GM12878 (cell line): ENCODE data around the gene PHEX. TPM values are rescaled to one million over a fixed set of nuclear protein-coding genes. Genes with fewer than 3 reads are reported as not detected.

ENCODE experiments used
- ATAC-seq: fragments of 200-7000 bp; cut with Tn5 transposase; 3 replicates; pipeline ENCODE4 v1.9.1; 2020; ENCODE audit warnings: mild to moderate bottlenecking, moderate library complexity
- BruUV-seq: library from RNA; stranded (reverse); fragments of 400-500 nt; replicated peaks from 2 replicates; lab custom pipeline; 2021; lab: Mats Ljungman, UMichigan
- CTCF ChIA-PET: fragments of 300-600 bp; sonication (Branson Sonifier 250); formaldehyde crosslinking; extraction: SDS; loops from one replicate; lab custom pipeline; 2021; ENCODE audit warnings: inconsistent platforms; lab: Yijun Ruan, JAX
- POLR2A ChIA-PET: fragments of 350-600 bp; formaldehyde crosslinking; extraction: SDS; loops from one replicate; lab custom pipeline; 2021; ENCODE audit warnings: inconsistent platforms; lab: Charles Lee
- RAD21 ChIA-PET: fragments of 300-600 bp; sonication (Branson Sonifier 250); formaldehyde crosslinking; loops from one replicate; lab custom pipeline; 2023; ENCODE audit warnings: antibody characterized with exemption; ENCODE audit not compliant: unreplicated experiment; lab: Charles Lee
- SMC1A ChIA-PET: fragments of 300-600 bp; sonication (Branson Sonifier 250); formaldehyde crosslinking; loops from one replicate; lab custom pipeline; 2023; ENCODE audit not compliant: unreplicated experiment, uncharacterized antibody; lab: Charles Lee
- DNase-seq: peaks from one replicate; pipeline ENCODE4 v3.0.0-alpha.2; 2011; ENCODE audit warnings: low read depth, low spot score
- FAIRE-seq: peaks from 3 replicates; lab custom pipeline; 2011; peaks lifted over from hg19 to GRCh38; lab: Jason Lieb, UNC
- H2AFZ ChIP-seq: 2 replicates; pipeline ENCODE4 v1.6.0; 2011; ENCODE audit warnings: low read depth, low read length, control low read depth; ENCODE audit not compliant: control insufficient read depth
- H3K27ac ChIP-seq: 2 replicates; pipeline ENCODE4 v1.5.1; 2011; ENCODE audit warnings: control low read depth; ENCODE audit not compliant: control insufficient read depth, insufficient read depth
- H3K27me3 ChIP-seq, 2 experiments: replicated peaks in 1 of 2; 2 replicates each; pipeline versions ENCODE4 v1.6.0 to v1.6.1; 2011; ENCODE audit warnings: low read length in 1 of 2; ENCODE audit not compliant: control insufficient read depth in 2 of 2, insufficient read depth in 2 of 2
- H3K36me3 ChIP-seq, 2 experiments: 2 replicates each; pipeline ENCODE4 v1.5.1; 2011; ENCODE audit warnings: low read length in 1 of 2; ENCODE audit not compliant: control insufficient read depth in 2 of 2, insufficient read depth in 2 of 2
- H3K4me1 ChIP-seq: 2 replicates; pipeline ENCODE4 v1.6.1; 2011; ENCODE audit warnings: mild to moderate bottlenecking, low read length, moderate library complexity, mixed read lengths; ENCODE audit not compliant: control insufficient read depth, insufficient read depth
- H3K4me2 ChIP-seq: 2 replicates; pipeline ENCODE4 v1.6.0; 2011; ENCODE audit warnings: control low read depth; ENCODE audit not compliant: control insufficient read depth, insufficient read depth
- H3K4me3 ChIP-seq: fragments of 200-600 bp; sonication (generic); 2 replicates; pipeline ENCODE4 v1.5.1; 2016
- H3K79me2 ChIP-seq: 2 replicates; pipeline ENCODE4 v1.6.0; 2011; ENCODE audit warnings: low read length; ENCODE audit not compliant: control insufficient read depth, insufficient read depth
- H3K9ac ChIP-seq: 2 replicates; pipeline ENCODE4 v1.8.0; 2011; ENCODE audit warnings: low read length, control low read depth, mixed read lengths; ENCODE audit not compliant: control insufficient read depth, insufficient read depth
- H3K9me3 ChIP-seq: replicated peaks from 3 replicates; pipeline ENCODE4 v1.5.1; 2011; ENCODE audit warnings: mild to moderate bottlenecking, low read length; ENCODE audit not compliant: control insufficient read depth, insufficient read depth
- H4K20me1 ChIP-seq: 2 replicates; pipeline ENCODE4 v1.6.0; 2011; ENCODE audit not compliant: control insufficient read depth, insufficient read depth
- MTA2 ChIP-seq: fragments of 450-650 bp; IDR thresholded peaks from 2 replicates; pipeline ENCODE4 v1.6.1; 2016; ENCODE audit warnings: low read depth, mild to moderate bottlenecking, moderate library complexity
- YBX1 ChIP-seq: fragments of 450-650 bp; IDR thresholded peaks from 2 replicates; pipeline ENCODE4 v1.6.1; 2016; ENCODE audit warnings: antibody characterized with exemption
- WGBS: methylation state at CpG from one replicate; pipeline ENCODE4 v1.1.6; 2016; ENCODE audit warnings: low lambda C conversion rate; ENCODE audit not compliant: insufficient replicate concordance, insufficient coverage; ENCODE audit errors: missing lambda C conversion rate; 5-methylcytosine and 5-hydroxymethylcytosine counted together
- in situ Hi-C: fragments of 300-500 bp; cut with MboI; formaldehyde crosslinking; loops from 9 replicates; pipeline ENCODE4 v1.14.3; 2018; ENCODE audit warnings: mixed read lengths
- intact Hi-C: fragments of 100-400 bp; cut with micrococcal nuclease; formaldehyde crosslinking; loops from one replicate; pipeline ENCODE4 v1.14.2; 2022; ENCODE audit not compliant: unreplicated experiment
- polyA plus RNA-seq, 11 experiments: library from polyadenylated mRNA; depleted of rRNA in 4 of 11; unstranded in 6 of 11; stranded (reverse) in 5 of 11; fragments of >200 nt; fragmentation: Nextera tagmentation in 4 of 11; fragmentation: Illumina TruSeq in 1 of 11; extraction: Ambion mirVana in 4 of 11; extraction: Trizol in 1 of 11; gene quantifications; 1 replicate in 1 of 11; 2 replicates in 10 of 11; pipeline versions ENCODE4 v1.2.1 to v1.2.3, GENCODE V29; 2011 to 2016; ENCODE audit warnings: inconsistent platforms in 2 of 11, missing spikeins in 2 of 11, low read depth in 1 of 11
- total RNA-seq, 4 experiments: library from RNA; depleted of rRNA in 3 of 4; stranded (reverse); fragments of >200 nt in 3 of 4; fragmentation: Illumina TruSeq in 1 of 4; extraction: Trizol in 1 of 4; gene quantifications; 2 replicates each; pipeline versions ENCODE4 v1.2.1 to v1.2.3, GENCODE V29; 2013 to 2021

Gene PHEX
- total and polyA plus RNA-seq, 10 of the 15 experiments (the other 5 are each of a cell fraction or from before 2014, with no cell fraction given) = 0.12 to 97.2 (median 0.55) TPM

DNA sequence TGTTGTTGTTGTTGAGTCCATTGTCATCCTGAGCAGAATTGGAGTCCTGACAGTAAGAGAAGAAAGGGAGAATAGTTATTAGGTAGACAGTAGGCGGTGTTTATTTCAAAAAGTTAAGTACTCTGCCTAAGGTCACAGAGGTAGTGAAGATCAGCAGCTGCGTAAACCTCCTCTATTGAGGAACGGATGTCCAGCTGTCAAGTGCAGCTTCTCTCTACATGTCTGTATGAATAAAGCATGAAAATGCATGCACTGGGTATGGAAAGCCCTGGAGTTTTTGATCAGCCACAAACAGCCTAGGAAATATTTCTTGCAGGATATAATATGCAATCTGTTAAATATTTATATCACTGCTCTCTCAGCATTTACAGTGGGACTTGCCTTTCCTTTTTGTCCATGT, 131.2 kb downstream of the PHEX start:
- H3K36me3 ChIP-seq = no peaks in the 10 kb centered on the region
- H3K9me3 ChIP-seq = no peaks in the 10 kb centered on the region
- ChIA-PET CTCF (interaction anchor here (1.6 to 1.7 kb wide), 2 partner anchors 15 to 178 kb away, joined by 5 to 8 read pairs; no protein-coding TSS in a partner anchor), RAD21 (no interaction called here), POLR2A (no interaction called here), SMC1A (interaction anchor here (1.2 to 1.3 kb wide), 2 partner anchors 17 to 31 kb away, joined by 3 to 4 read pairs; no protein-coding TSS in a partner anchor)
- no peak; the same call in 2 of the 3 replicates for ATAC-seq
- intact Hi-C loops = no loop called here
- no peak for FAIRE-seq
- WGBS = 38% methylated on average over 3 of the region's 3 CpGs
- BruUV-seq = no TSS peak
- H3K4me2 ChIP-seq = no peak overlapping the region
- no peak for TF ChIP-seq YBX1
- no peaks in the 10 kb centered on the region for H4K20me1 ChIP-seq
- H2AFZ ChIP-seq = no peak overlapping the region
- no peak overlapping the region for H3K9ac ChIP-seq
- no peaks in the 10 kb centered on the region for H3K4me1 ChIP-seq
- DNase-seq = no peak
- H3K4me3 ChIP-seq = no peak overlapping the region
- no peaks in the 10 kb centered on the region for H3K79me2 ChIP-seq
- H3K27me3 ChIP-seq = no peaks in the 10 kb centered on the region; a peak in 1 of 4 replicates
- in situ Hi-C loops = no loop called here
- H3K27ac ChIP-seq = no peak overlapping the region

- no peak for TF ChIP-seq MTA2
- TF ChIP-seq, all 136 proteins: peak for 0
- no peak overlapping the region for H2AFZ ChIP-seq
- BruUV-seq = no TSS peak
- no peak overlapping the region for H3K27ac ChIP-seq
- ChIA-PET RAD21 (no interaction called here), SMC1A (interaction anchor here (1.0 to 1.9 kb wide), 2 partner anchors 10 to 28 kb away, joined by 3 to 7 read pairs; no protein-coding TSS in a partner anchor), CTCF (no interaction called here), POLR2A (no interaction called here)
- no peaks in the 10 kb centered on the region for H4K20me1 ChIP-seq
- no peaks in the 10 kb centered on the region for H3K79me2 ChIP-seq
- in situ Hi-C loops (no loop called here), intact Hi-C loops (no loop called here)
- no peak overlapping the region for H3K9ac ChIP-seq
- H3K4me1 ChIP-seq = no peaks in the 10 kb centered on the region
- ATAC-seq = no peak
- H3K4me3 ChIP-seq = no peak overlapping the region
- WGBS = 32% methylated on average over 3 of the region's 3 CpGs
- no peak for DNase-seq
- no peaks in the 10 kb centered on the region; a peak in 1 of 4 replicates for H3K27me3 ChIP-seq
- no peaks in the 10 kb centered on the region for H3K9me3 ChIP-seq
- FAIRE-seq = no peak
- H3K36me3 ChIP-seq = no peaks in the 10 kb centered on the region
- no peak overlapping the region for H3K4me2 ChIP-seq
These were observed 132.8 kb downstream of the PHEX start for GRCh38 chrX:22164770-22165388.
